ENCODE data around the gene SHISA4. TPM values are rescaled to one million over a fixed set of nuclear protein-coding genes. Genes with fewer than 3 reads are reported as not detected.

Gene SHISA4
- total and polyA plus RNA-seq, 2 experiments from 2014 or later, result 21.9 to 22.8 TPM

DNA sequence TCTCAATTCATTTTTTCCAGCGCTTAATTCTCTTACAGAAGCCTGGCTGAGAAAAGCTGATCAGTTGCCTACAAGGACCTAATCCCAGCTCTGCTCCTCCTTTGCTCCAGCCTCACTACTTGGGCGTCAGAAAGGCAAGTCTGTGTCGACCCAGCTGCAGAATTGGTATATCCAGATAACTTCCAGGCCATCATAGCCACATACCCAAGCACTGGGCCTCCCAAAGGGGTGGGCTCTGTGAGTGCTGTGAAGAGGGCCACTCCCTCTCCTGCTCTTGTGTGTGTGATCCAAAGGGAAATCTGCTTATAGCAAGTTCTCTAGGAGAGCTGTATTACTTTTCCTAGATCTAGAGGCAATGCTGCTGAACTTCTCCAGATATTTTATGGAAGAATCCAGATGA is 39.6 kb downstream of the SHISA4 start:
- H3K36me3 ChIP-seq, result no peaks in the 10 kb centered on the region
- H3K4me3 ChIP-seq, result no peak overlapping the region
- H3K9me3 ChIP-seq (ENCODE audit: low read depth), result no peaks in the 10 kb centered on the region
- TF ChIP-seq, protein P1, sequence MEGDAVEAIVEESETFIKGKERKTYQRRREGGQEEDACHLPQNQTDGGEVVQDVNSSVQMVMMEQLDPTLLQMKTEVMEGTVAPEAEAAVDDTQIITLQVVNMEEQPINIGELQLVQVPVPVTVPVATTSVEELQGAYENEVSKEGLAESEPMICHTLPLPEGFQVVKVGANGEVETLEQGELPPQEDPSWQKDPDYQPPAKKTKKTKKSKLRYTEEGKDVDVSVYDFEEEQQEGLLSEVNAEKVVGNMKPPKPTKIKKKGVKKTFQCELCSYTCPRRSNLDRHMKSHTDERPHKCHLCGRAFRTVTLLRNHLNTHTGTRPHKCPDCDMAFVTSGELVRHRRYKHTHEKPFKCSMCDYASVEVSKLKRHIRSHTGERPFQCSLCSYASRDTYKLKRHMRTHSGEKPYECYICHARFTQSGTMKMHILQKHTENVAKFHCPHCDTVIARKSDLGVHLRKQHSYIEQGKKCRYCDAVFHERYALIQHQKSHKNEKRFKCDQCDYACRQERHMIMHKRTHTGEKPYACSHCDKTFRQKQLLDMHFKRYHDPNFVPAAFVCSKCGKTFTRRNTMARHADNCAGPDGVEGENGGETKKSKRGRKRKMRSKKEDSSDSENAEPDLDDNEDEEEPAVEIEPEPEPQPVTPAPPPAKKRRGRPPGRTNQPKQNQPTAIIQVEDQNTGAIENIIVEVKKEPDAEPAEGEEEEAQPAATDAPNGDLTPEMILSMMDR (IDR thresholded peaks at IDR 0.05; ENCODE audit: low read depth, low read length), result no peak
- H3K4me1 ChIP-seq (ENCODE audit: low read depth), result peaks cover 11% of the 10 kb centered on the region
- no peaks in the 10 kb centered on the region for H3K27me3 ChIP-seq
- peak overlapping the region; percentile 55 for H3K27ac ChIP-seq
- peak in 1 of 2 donors; percentile 69 for DNase-seq (ENCODE audit: low read depth in 1 of 2, low spot score in 1 of 2)

DNA sequence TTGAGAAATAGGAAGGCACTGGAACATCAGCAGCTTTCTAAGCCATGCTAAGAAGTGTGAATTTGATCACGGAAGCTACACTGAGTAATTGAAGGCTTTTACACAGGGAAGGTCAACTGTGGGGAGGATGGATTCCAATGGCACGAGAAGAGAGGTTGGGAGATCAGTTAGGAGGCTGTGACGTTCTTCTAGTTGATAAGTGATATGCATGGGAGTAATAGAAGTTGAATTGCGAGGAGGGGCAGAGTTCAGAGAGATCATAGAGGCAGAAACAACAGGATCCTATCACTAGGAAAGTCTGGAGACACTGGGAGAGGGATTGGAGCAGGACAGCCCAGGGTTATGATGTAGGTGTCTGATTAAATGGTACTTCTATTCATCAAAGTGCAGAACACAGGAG is 41.4 kb downstream of the SHISA4 start:
- Histone ChIP-seq H3K4me3 (no peak overlapping the region), H3K27ac (no peak overlapping the region), H3K4me1 (ENCODE audit: low read depth) (peaks cover 11% of the 10 kb centered on the region), H3K9me3 (ENCODE audit: low read depth) (no peaks in the 10 kb centered on the region), H3K27me3 (no peaks in the 10 kb centered on the region), H3K36me3 (no peaks in the 10 kb centered on the region)
- no peak for DNase-seq (ENCODE audit: low read depth in 1 of 2, low spot score in 1 of 2)
- TF ChIP-seq, protein P1 (IDR thresholded peaks at IDR 0.05; ENCODE audit: low read depth, low read length), result no peak

DNA sequence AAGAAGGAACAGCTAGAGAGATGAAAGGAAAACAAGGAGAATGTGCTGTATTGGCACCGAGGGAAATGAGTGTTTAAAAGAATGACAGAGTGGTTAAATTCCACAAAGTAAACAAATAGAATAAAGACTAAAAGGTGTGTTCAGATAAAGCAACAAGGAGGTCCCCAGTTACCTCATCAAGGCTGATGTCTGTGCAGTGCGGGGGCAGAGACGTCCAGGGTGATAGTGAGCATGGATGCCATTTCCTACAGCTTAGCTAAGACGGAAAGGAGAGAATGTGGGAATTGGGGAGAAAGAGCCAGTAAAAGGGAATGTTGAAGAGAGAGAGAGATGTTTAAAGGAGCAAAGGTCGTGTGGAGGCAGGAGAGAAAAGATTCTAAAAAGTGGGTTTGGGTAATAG is 42.1 kb downstream of the SHISA4 start:
- Histone ChIP-seq H3K9me3 (ENCODE audit: low read depth) (no peaks in the 10 kb centered on the region), H3K36me3 (no peaks in the 10 kb centered on the region), H3K4me3 (no peak overlapping the region), H3K4me1 (ENCODE audit: low read depth) (peaks cover 11% of the 10 kb centered on the region), H3K27ac (no peak overlapping the region), H3K27me3 (no peaks in the 10 kb centered on the region)
- no peak for DNase-seq (ENCODE audit: low read depth in 1 of 2, low spot score in 1 of 2)
- TF ChIP-seq, protein P1 (IDR thresholded peaks at IDR 0.05; ENCODE audit: low read depth, low read length), result no peak

DNA sequence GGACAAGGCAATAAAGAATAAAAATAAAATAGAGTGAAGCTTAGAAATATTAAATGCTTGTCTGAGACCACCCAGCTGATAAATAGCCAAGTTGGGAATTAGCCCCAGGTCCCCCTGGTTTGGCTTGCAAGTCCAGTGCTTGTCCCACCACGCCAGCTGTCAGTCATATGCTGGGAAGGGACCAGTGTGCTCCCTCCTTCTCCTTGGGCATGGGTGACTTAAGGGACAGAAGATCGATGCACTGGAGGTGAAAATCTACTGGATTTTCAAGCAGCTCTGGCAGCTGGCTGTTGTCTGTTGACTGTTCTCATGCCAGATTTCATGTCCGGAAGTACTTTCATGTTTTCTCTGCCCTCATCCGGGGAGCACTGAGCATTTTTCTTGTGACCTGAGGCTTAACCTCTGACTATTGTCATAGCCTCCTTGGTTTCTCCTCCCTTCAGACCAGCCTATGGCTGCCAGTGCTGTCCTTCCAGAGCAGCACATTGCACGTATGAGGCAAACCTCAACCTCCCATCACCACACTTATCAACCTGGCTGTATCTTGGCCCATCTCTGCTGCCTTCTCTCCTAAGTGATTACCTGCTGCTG is 45.2 kb downstream of the SHISA4 start:
- TF ChIP-seq, protein P1 (IDR thresholded peaks at IDR 0.05; ENCODE audit: low read depth, low read length), result no peak
- Histone ChIP-seq H3K36me3 (no peaks in the 10 kb centered on the region), H3K9me3 (ENCODE audit: low read depth) (no peaks in the 10 kb centered on the region), H3K4me3 (no peak overlapping the region), H3K27me3 (no peaks in the 10 kb centered on the region), H3K4me1 (ENCODE audit: low read depth) (peaks cover under 1% of the 10 kb centered on the region), H3K27ac (no peak overlapping the region)
- DNase-seq (ENCODE audit: low read depth in 1 of 2, low spot score in 1 of 2), result peak in 1 of 2 donors; percentile 66

DNA sequence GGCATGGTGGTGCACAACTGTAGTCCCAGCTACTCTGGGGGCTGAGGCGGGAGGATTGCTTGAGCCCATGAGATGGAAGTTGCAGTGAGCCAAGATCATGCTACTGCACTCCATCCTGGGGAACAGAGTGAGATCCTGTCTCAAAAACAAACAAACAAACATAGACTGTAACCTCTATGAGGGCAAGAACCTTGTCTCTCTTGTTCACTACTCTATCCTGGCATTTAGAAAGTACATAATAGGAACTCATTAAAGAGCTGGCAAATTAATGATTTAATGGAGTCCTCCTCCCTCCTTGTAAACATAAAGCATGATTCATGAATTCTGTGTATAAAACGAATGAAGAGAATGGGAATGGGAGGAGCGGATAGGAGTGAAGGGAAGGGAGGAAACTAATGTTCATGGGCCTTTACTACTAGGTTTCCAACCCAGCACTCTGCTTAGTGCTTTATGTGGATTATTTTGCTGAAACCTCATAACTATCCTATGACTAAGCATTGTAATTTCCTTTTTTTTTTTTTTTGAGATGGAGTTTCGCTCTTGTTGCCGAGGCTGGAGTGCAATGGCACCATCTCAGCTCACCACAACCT is 49.0 kb downstream of the SHISA4 start:
- H3K4me3 ChIP-seq, result no peak overlapping the region
- H3K4me1 ChIP-seq (ENCODE audit: low read depth), result peaks cover 27% of the 10 kb centered on the region
- H3K9me3 ChIP-seq (ENCODE audit: low read depth), result no peaks in the 10 kb centered on the region
- DNase-seq (ENCODE audit: low read depth in 1 of 2, low spot score in 1 of 2), result peak in 1 of 2 donors; percentile 78
- TF ChIP-seq, protein P1 (IDR thresholded peaks at IDR 0.05; ENCODE audit: low read depth, low read length), result no peak
- no peaks in the 10 kb centered on the region for H3K27me3 ChIP-seq
- H3K27ac ChIP-seq, result no peak overlapping the region
- no peaks in the 10 kb centered on the region for H3K36me3 ChIP-seq
